Mesenchymal stem cell (in vitro differentiated cells and primary cell): ENCODE results near the gene MREG.
A peak's percentile ranks its signal among the peaks of the same experiment; 100 is the strongest.

Experiments used
- DNase-seq: peaks from one replicate; pipeline ENCODE4 v3.0.0-alpha.2; 2013
- H2AFZ ChIP-seq: one replicate; pipeline ENCODE4 v1.6.1; 2013; ENCODE audit warnings: low read depth, mild to moderate bottlenecking, control low read depth, inconsistent platforms, low read length, moderate library complexity
- H2AK5ac ChIP-seq: 2 replicates; pipeline ENCODE4 v1.6.1; 2013; ENCODE audit warnings: low read length, moderate library complexity, mild to moderate bottlenecking, inconsistent platforms; ENCODE audit not compliant: severe bottlenecking
- H2BK120ac ChIP-seq: one replicate; pipeline ENCODE4 v1.6.1; 2013; ENCODE audit warnings: low read depth, mild to moderate bottlenecking, inconsistent platforms, low read length, moderate library complexity
- H2BK12ac ChIP-seq, 2 experiments: one replicate each; pipeline ENCODE4 v1.6.1; 2013; ENCODE audit warnings: inconsistent platforms in 2 of 2, low read length in 2 of 2, mild to moderate bottlenecking in 2 of 2, moderate library complexity in 2 of 2, control low read depth in 1 of 2
- H2BK15ac ChIP-seq: one replicate; pipeline ENCODE4 v1.6.1; 2013; ENCODE audit warnings: mild to moderate bottlenecking, low read depth, inconsistent platforms; ENCODE audit not compliant: poor library complexity, severe bottlenecking
- H2BK5ac ChIP-seq: 2 replicates; pipeline ENCODE4 v1.6.1; 2013; ENCODE audit warnings: low read depth, mild to moderate bottlenecking, low read length, control low read depth, inconsistent platforms; ENCODE audit not compliant: poor library complexity, severe bottlenecking
- H3K14ac ChIP-seq, 2 experiments: one replicate each; pipeline ENCODE4 v1.6.1; 2013; ENCODE audit warnings: inconsistent platforms in 2 of 2, low read length in 2 of 2, control low read depth in 1 of 2, mild to moderate bottlenecking in 1 of 2, moderate library complexity in 1 of 2
- H3K18ac ChIP-seq, 2 experiments: one replicate each; pipeline ENCODE4 v1.6.1; 2013; ENCODE audit warnings: inconsistent platforms in 2 of 2, low read length in 2 of 2, control low read depth in 1 of 2, low read depth in 1 of 2, mild to moderate bottlenecking in 1 of 2
- H3K23ac ChIP-seq, 2 experiments: one replicate each; pipeline ENCODE4 v1.6.1; 2013; ENCODE audit warnings: inconsistent platforms in 2 of 2, low read length in 2 of 2, mild to moderate bottlenecking in 2 of 2, moderate library complexity in 2 of 2, control low read depth in 1 of 2
- H3K27ac ChIP-seq: 2 replicates; pipeline ENCODE4 v1.5.1; 2013; ENCODE audit warnings: mild to moderate bottlenecking, moderate library complexity, low read length, control low read depth, inconsistent platforms; ENCODE audit not compliant: poor library complexity, severe bottlenecking
- H3K27me3 ChIP-seq, 2 experiments: 2 replicates each; pipeline versions ENCODE4 v1.6.1 to v1.7.0; 2013; ENCODE audit warnings: low read length in 2 of 2, mild to moderate bottlenecking in 2 of 2, moderate library complexity in 2 of 2, control low read depth in 1 of 2, inconsistent platforms in 1 of 2; ENCODE audit not compliant: control insufficient read depth in 1 of 2, insufficient read depth in 1 of 2
- H3K36me3 ChIP-seq, 2 experiments: 2 replicates each; pipeline versions ENCODE4 v1.6.1 to v1.7.0; 2013; ENCODE audit warnings: low read length in 2 of 2, control low read depth in 1 of 2, inconsistent platforms in 1 of 2, low read depth in 1 of 2, mild to moderate bottlenecking in 1 of 2; ENCODE audit not compliant: insufficient read depth in 2 of 2, control insufficient read depth in 1 of 2
- H3K4ac ChIP-seq, 2 experiments: one replicate each; pipeline ENCODE4 v1.6.1; 2013; ENCODE audit warnings: inconsistent platforms in 2 of 2, low read length in 2 of 2, mild to moderate bottlenecking in 2 of 2, moderate library complexity in 2 of 2, control low read depth in 1 of 2, low read depth in 1 of 2
- H3K4me1 ChIP-seq: 2 replicates; pipeline ENCODE4 v1.6.1; 2013; ENCODE audit warnings: low read depth, low read length, control low read depth; ENCODE audit not compliant: control insufficient read depth, insufficient read depth
- H3K4me2 ChIP-seq: 2 replicates; pipeline ENCODE4 v1.6.1; 2013; ENCODE audit warnings: low read length, mild to moderate bottlenecking, inconsistent platforms; ENCODE audit not compliant: poor library complexity, severe bottlenecking
- H3K4me3 ChIP-seq, 2 experiments: 2 replicates each; pipeline versions ENCODE4 v1.5.1 to v1.7.0; 2013; ENCODE audit warnings: low read length in 2 of 2, mild to moderate bottlenecking in 2 of 2, control low read depth in 1 of 2, low read depth in 1 of 2; ENCODE audit not compliant: insufficient read depth in 1 of 2
- H3K79me1 ChIP-seq: replicated peaks from 2 replicates; pipeline ENCODE4 v1.6.1; 2013; ENCODE audit warnings: mild to moderate bottlenecking, control low read depth, low read length, inconsistent platforms; ENCODE audit not compliant: poor library complexity, severe bottlenecking
- H3K9ac ChIP-seq: 2 replicates; pipeline ENCODE4 v1.7.0; 2013; ENCODE audit warnings: mild to moderate bottlenecking, low read length, moderate library complexity
- H3K9me3 ChIP-seq: 2 replicates; pipeline ENCODE4 v1.7.0; 2013; ENCODE audit warnings: mild to moderate bottlenecking, low read length; ENCODE audit not compliant: control insufficient read depth
- H4K8ac ChIP-seq: one replicate; pipeline ENCODE4 v1.6.1; 2013; ENCODE audit warnings: inconsistent platforms, mild to moderate bottlenecking, low read length, moderate library complexity
- H4K91ac ChIP-seq: one replicate; pipeline ENCODE4 v1.6.1; 2013; ENCODE audit warnings: mild to moderate bottlenecking, low read length, inconsistent platforms
- WGBS: methylation state at CpG from one replicate; pipeline ENCODE4 v1.1.7; 2013; ENCODE audit warnings: mixed read lengths; 5-methylcytosine and 5-hydroxymethylcytosine counted together

Gene MREG

DNA sequence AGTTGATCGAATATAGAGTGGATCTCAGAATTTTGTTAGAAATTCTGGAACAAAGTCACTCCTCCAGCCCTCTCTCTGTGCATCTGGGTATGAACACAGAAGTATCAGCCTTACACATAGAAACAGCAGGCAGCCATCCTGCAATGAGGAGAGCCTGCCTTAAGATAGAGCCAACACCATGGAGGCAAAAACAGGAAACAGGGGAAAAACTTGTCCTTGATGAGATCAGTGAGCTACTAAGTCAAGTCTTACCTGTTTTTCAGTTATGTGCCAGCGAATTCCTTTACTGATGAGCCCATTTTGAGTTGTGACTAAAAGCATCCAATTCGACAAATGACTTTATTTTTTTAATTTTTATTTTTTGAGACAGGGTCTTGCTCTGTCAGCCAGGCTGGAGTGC, 26.6 kb upstream of the MREG start:
- no peak overlapping the region for H4K8ac ChIP-seq
- 96% methylated on average over 3 of the region's 3 CpGs for WGBS

DNA sequence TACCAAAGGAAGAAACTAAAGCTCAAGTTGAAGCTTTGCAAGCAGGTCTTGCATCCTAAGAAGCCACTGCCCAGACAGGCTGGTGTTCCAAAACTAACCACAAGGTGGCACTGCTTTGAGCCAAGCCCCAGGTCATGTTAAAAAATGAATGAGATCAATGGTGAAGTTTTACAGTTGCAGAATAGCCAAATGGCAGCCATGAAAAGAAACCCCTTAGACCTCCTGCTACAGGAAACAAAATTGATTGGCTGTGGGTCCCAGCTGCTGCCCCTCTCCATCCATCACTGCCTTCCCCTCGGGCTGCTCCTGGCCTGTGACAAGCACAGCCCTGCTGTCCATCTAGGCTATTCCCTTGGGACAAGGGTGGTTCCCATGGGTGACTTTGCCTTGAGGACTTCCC, 20.7 kb upstream of the MREG start:
- no peak overlapping the region for H4K91ac ChIP-seq
- H3K79me1 ChIP-seq, result no peaks in the 10 kb centered on the region
- no peak overlapping the region for H2BK120ac ChIP-seq
- H3K4ac ChIP-seq, result no peak overlapping the region
- no peak overlapping the region for H3K14ac ChIP-seq
- no peak overlapping the region for H3K4me2 ChIP-seq
- peak overlapping the region; percentile 29 for H2AK5ac ChIP-seq
- peak; percentile 66 for DNase-seq
- no peaks in the 10 kb centered on the region for H3K27me3 ChIP-seq
- no peak overlapping the region for H4K8ac ChIP-seq
- WGBS, result 81% methylated on average over 1 of the region's 1 CpG
- H3K9ac ChIP-seq, result no peak overlapping the region
- H2BK15ac ChIP-seq, result no peak overlapping the region
- no peak overlapping the region for H3K18ac ChIP-seq
- H2BK5ac ChIP-seq, result no peak overlapping the region
- no peak overlapping the region for H3K27ac ChIP-seq
- peaks cover 10% of the 10 kb centered on the region for H3K4me1 ChIP-seq
- H2BK12ac ChIP-seq, result peak overlapping the region in 1 of 2 experiments; percentile 10
- H3K9me3 ChIP-seq, result no peaks in the 10 kb centered on the region
- no peaks in the 10 kb centered on the region for H3K36me3 ChIP-seq
- H2AFZ ChIP-seq, result no peak overlapping the region
- no peak overlapping the region for H3K4me3 ChIP-seq
- no peak overlapping the region for H3K23ac ChIP-seq

More for the DNA sequence above, 26.6 kb upstream of the MREG start:
- DNase-seq, result no peak
- H2BK15ac ChIP-seq, result no peak overlapping the region
- H2BK120ac ChIP-seq, result no peak overlapping the region
- H3K79me1 ChIP-seq, result no peaks in the 10 kb centered on the region
- H3K9ac ChIP-seq, result no peak overlapping the region
- H3K27ac ChIP-seq, result no peak overlapping the region
- H3K14ac ChIP-seq, result no peak overlapping the region
- H2BK5ac ChIP-seq, result no peak overlapping the region
- no peak overlapping the region for H3K18ac ChIP-seq
- H3K4ac ChIP-seq, result no peak overlapping the region
- H2AFZ ChIP-seq, result no peak overlapping the region
- no peaks in the 10 kb centered on the region for H3K4me1 ChIP-seq
- H3K27me3 ChIP-seq, result no peaks in the 10 kb centered on the region
- no peak overlapping the region for H3K23ac ChIP-seq
- no peak overlapping the region for H3K4me3 ChIP-seq
- H3K4me2 ChIP-seq, result no peak overlapping the region
- H3K9me3 ChIP-seq, result no peaks in the 10 kb centered on the region
- H3K36me3 ChIP-seq, result no peaks in the 10 kb centered on the region
- no peak overlapping the region for H2BK12ac ChIP-seq
- H4K91ac ChIP-seq, result no peak overlapping the region
- no peak overlapping the region for H2AK5ac ChIP-seq

DNA sequence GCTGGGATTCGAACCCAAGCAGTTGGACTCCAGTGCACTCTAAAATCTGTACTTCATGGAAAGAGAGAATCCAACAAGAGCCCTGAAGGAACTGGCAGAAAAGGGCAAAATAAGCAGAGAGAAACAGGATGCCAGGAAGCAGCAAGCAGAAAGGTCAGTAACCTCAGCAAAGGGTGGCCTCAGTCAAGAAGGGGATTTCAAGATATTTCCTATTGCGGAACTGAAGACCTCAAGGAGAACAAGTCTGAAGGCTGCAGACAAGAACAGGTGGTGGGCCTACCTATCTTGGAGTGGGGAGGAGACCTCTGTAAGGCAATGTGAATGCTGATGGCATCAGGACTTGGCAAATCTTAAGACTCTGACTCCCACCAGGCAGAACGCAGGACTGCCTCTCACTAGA, 20.1 kb upstream of the MREG start:
- DNase-seq, result no peak
- no peaks in the 10 kb centered on the region for H3K27me3 ChIP-seq
- H3K4me2 ChIP-seq, result no peak overlapping the region
- no peak overlapping the region for H3K4ac ChIP-seq
- H2AFZ ChIP-seq, result no peak overlapping the region
- no peak overlapping the region for H2BK5ac ChIP-seq
- H2BK12ac ChIP-seq, result no peak overlapping the region
- no peaks in the 10 kb centered on the region for H3K79me1 ChIP-seq
- peak overlapping the region; percentile 19 for H2BK15ac ChIP-seq
- H3K9me3 ChIP-seq, result no peaks in the 10 kb centered on the region
- H3K9ac ChIP-seq, result no peak overlapping the region
- 91% methylated on average over 3 of the region's 3 CpGs for WGBS
- H3K36me3 ChIP-seq, result no peaks in the 10 kb centered on the region
- H4K8ac ChIP-seq, result no peak overlapping the region
- peaks cover 10% of the 10 kb centered on the region for H3K4me1 ChIP-seq
- H2BK120ac ChIP-seq, result no peak overlapping the region
- H3K14ac ChIP-seq, result no peak overlapping the region
- no peak overlapping the region for H2AK5ac ChIP-seq
- no peak overlapping the region for H3K4me3 ChIP-seq
- no peak overlapping the region for H3K27ac ChIP-seq
- no peak overlapping the region for H4K91ac ChIP-seq
- no peak overlapping the region for H3K18ac ChIP-seq
- no peak overlapping the region for H3K23ac ChIP-seq

DNA sequence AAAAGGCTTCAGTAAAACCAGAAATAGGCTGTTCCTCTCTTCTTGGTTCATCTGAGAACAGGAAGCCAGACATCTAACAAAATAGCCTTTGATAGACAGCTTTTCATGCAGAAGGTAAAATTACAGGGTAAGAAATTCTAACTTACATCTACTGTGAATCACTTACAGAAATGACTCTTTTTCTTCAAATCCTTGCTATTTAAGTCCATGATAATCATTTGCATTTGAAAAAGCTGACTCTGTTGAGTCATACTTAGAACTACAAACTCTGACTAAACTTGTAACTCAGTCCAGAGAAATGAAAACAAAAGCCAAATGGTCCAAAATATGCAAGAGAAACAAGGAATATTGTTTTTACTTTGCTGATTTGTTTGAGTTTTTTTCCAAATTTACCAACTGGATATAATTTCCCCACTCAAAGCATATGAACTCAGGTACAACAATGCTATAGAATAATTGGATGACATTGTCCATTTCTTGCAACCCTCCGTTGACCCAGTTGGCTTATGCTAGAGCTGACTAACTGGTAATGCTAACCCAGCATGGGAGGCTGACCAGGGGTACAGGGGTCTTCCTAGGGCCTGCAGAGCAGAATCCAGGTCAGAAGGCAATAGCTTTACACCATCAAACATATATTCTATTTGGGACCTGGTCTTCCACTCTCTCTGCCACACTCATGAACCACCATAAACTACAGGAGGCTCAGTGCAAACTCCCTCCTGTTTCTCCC, 18.8 kb upstream of the MREG start:
- Histone ChIP-seq H3K27ac (peak overlapping the region; percentile 33), H3K4me2 (no peak overlapping the region), H4K91ac (no peak overlapping the region)

More for the DNA sequence above, 18.8 kb upstream of the MREG start:
- Histone ChIP-seq H4K8ac (no peak overlapping the region), H2AK5ac (peak overlapping the region; percentile 56), H3K9ac (peak overlapping the region; percentile 43), H3K4me1 (peaks cover 10% of the 10 kb centered on the region), H3K79me1 (no peaks in the 10 kb centered on the region), H3K18ac (no peak overlapping the region), H2BK15ac (no peak overlapping the region), H2BK5ac (no peak overlapping the region), H2BK120ac (no peak overlapping the region), H2AFZ (no peak overlapping the region), H3K36me3 (no peaks in the 10 kb centered on the region), H3K23ac (no peak overlapping the region), H3K27me3 (no peaks in the 10 kb centered on the region), H3K4ac (no peak overlapping the region), H2BK12ac (no peak overlapping the region), H3K14ac (no peak overlapping the region), H3K4me3 (no peak overlapping the region), H3K9me3 (no peaks in the 10 kb centered on the region)
- WGBS, result 95% methylated on average over 1 of the region's 1 CpG
- peak; percentile 48 for DNase-seq
